Activated CD8-positive, alpha-beta T cell treated with anti-CD3 and anti-CD28 coated beads for 36 hours (primary cell): ENCODE data around the gene TRIO. TPM values are rescaled to one million over a fixed set of nuclear protein-coding genes. Genes with fewer than 3 reads are reported as not detected.

Source experiments
- ATAC-seq: fragments of 200-7000 bp; cut with Tn5 transposase; one replicate; pipeline ENCODE4 v1.10.0; 2021; ENCODE audit warnings: mild to moderate bottlenecking, moderate library complexity
- CTCF ChIA-PET: fragments of 350-600 bp; sonication (Branson Sonifier 250); formaldehyde crosslinking; loops from one replicate; lab custom pipeline; 2021; ENCODE audit warnings: antibody characterized with exemption; lab: Charles Lee
- POLR2A ChIA-PET: fragments of 350-600 bp; sonication (Branson Sonifier 250); formaldehyde crosslinking; loops from one replicate; lab custom pipeline; 2021; ENCODE audit warnings: antibody characterized with exemption; lab: Charles Lee
- DNase-seq: peaks from one replicate; pipeline ENCODE4 v3.0.0-alpha.2; 2020
- H3K27ac Mint-ChIP-seq: one replicate; pipeline ENCODE4 v1.8.0; 2021; ENCODE audit warnings: mild to moderate bottlenecking, mixed read lengths
- H3K27me3 Mint-ChIP-seq: one replicate; pipeline ENCODE4 v1.8.0; 2021; ENCODE audit warnings: mixed read lengths
- H3K36me3 Mint-ChIP-seq: one replicate; pipeline ENCODE4 v1.8.0; 2021; ENCODE audit warnings: low read depth, mixed read lengths
- H3K4me1 Mint-ChIP-seq: one replicate; pipeline ENCODE4 v1.8.0; 2021; ENCODE audit warnings: low read depth, mixed read lengths
- H3K4me3 Mint-ChIP-seq: one replicate; pipeline ENCODE4 v1.8.0; 2021; ENCODE audit warnings: mild to moderate bottlenecking, moderate library complexity, mixed read lengths
- H3K9me3 Mint-ChIP-seq: one replicate; pipeline ENCODE4 v1.8.0; 2021; ENCODE audit warnings: mixed read lengths
- intact Hi-C: fragments of 100-400 bp; cut with micrococcal nuclease; formaldehyde crosslinking; loops from one replicate; pipeline ENCODE4 v1.10.0; 2022
- total RNA-seq, 2 experiments: library from RNA; stranded (reverse); gene quantifications; one replicate each; pipeline ENCODE4 v1.2.3, GENCODE V29; 2021
- TF ChIP-seq, protein P1 (sequence below): fragments of 200-600 bp; IDR thresholded peaks from one replicate; pipeline ENCODE4 v1.8.0; 2022; ENCODE audit warnings: antibody characterized with exemption, mild to moderate bottlenecking

Gene TRIO
- total RNA-seq, 2 experiments from 2014 or later = 11.4 to 11.5 TPM

DNA sequence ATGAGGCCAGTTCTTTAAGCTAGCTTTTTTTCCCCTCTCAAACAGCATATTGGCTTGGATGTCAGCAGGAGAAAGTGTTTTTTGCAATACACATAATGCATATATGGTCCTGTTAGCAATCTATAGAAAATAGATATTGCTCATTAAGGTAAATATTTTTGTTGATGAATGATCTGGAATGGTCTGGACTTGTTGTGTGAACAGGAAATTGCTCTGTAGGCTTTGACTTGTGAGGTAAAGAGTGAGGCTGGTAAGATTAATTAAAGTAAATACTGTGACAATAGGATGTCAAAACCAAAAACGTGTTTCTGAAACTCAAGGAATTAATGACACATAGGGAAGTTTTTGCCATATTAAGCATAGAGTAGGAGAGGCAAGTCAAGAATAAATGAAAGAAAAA lies 176.0 kb downstream of the TRIO start:
- Mint-ChIP-seq H3K27me3 (no peaks in the 10 kb centered on the region), H3K27ac (no peak overlapping the region), H3K36me3 (peaks cover 4% of the 10 kb centered on the region), H3K9me3 (peaks cover 4% of the 10 kb centered on the region), H3K4me3 (no peak overlapping the region), H3K4me1 (no peaks in the 10 kb centered on the region)
- ATAC-seq (no peak), DNase-seq (no peak)
- ChIA-PET CTCF (no interaction called here), POLR2A (no interaction called here)
- TF ChIP-seq, protein P1, sequence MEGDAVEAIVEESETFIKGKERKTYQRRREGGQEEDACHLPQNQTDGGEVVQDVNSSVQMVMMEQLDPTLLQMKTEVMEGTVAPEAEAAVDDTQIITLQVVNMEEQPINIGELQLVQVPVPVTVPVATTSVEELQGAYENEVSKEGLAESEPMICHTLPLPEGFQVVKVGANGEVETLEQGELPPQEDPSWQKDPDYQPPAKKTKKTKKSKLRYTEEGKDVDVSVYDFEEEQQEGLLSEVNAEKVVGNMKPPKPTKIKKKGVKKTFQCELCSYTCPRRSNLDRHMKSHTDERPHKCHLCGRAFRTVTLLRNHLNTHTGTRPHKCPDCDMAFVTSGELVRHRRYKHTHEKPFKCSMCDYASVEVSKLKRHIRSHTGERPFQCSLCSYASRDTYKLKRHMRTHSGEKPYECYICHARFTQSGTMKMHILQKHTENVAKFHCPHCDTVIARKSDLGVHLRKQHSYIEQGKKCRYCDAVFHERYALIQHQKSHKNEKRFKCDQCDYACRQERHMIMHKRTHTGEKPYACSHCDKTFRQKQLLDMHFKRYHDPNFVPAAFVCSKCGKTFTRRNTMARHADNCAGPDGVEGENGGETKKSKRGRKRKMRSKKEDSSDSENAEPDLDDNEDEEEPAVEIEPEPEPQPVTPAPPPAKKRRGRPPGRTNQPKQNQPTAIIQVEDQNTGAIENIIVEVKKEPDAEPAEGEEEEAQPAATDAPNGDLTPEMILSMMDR = no peak
- intact Hi-C loops = no loop called here

DNA sequence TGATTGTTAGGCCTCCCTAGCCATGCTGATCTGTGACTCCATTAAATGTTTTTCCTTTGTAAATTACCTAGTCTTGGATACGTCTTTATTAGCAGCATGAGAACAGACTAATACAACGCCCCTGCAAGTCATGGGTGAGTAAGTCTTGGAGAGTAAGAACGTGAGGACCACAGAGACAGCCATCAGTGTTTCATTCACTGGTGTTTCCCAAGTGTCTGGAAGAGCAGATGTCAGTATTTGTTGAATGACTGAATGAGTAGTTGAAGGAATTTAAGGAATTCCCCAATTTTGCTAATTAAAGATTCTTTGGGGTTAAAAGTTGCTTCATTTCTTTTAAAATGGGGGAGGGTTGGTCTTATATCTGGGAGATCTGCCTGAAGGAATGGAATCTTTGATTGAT lies 178.8 kb downstream of the TRIO start:
- ATAC-seq (no peak), DNase-seq (no peak)
- no peaks in the 10 kb centered on the region for H3K27me3 Mint-ChIP-seq
- intact Hi-C loops = no loop called here
- ChIA-PET CTCF (no interaction called here), POLR2A (no interaction called here)
- no peaks in the 10 kb centered on the region for H3K4me1 Mint-ChIP-seq
- no peak overlapping the region for H3K27ac Mint-ChIP-seq
- peaks cover 4% of the 10 kb centered on the region for H3K36me3 Mint-ChIP-seq
- TF ChIP-seq, protein P1 = no peak
- H3K9me3 Mint-ChIP-seq = peaks cover 4% of the 10 kb centered on the region
- H3K4me3 Mint-ChIP-seq = no peak overlapping the region

DNA sequence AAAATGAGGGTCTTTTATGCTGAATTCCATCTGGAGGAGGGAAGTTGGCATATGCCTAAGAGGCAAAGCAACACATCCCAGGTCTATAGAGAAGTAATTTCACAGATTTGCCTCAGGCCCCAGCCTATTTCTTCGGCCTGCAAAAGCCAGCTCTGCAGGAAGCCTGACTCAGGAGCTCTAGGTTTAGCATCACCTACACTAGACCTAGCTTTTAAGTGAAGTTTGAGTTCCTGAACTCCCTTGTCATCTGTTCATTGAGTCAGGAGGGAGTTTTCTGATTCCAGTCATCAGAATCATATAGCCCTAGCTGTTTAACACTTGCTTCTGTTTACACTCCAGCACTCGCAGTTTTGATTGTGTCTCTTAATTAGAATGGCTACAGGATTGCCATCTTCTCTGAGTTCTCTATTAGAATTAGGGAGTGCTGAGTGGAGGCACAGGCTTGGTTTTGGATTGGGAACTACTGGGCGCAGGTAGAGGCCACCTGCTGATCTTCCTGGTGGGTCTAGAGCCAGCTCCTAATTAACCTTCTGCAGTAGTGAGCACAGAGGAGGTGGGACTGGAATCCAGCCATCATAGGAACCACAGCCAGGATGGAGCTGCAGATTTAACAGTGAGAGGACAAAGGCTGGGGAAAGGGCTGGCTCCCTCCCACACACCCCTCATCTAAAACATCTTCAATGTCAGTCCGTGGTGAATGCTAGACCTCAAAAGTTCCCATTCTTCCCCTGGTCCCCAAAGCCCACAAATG lies 179.5 kb downstream of the TRIO start:
- TF ChIP-seq, protein P1 = no peak
- ChIA-PET CTCF (interaction anchor here (1.0 to 3.1 kb wide), 4 partner anchors 42 to 326 kb away, joined by 3 to 9 read pairs (median 4); no protein-coding TSS in a partner anchor), POLR2A (no interaction called here)
- H3K36me3 Mint-ChIP-seq = peaks cover 4% of the 10 kb centered on the region
- H3K4me3 Mint-ChIP-seq = no peak overlapping the region
- intact Hi-C loops = no loop called here
- H3K9me3 Mint-ChIP-seq = peaks cover 4% of the 10 kb centered on the region
- ATAC-seq (no peak), DNase-seq (no peak)
- H3K27ac Mint-ChIP-seq = no peak overlapping the region
- H3K27me3 Mint-ChIP-seq = no peaks in the 10 kb centered on the region
- no peaks in the 10 kb centered on the region for H3K4me1 Mint-ChIP-seq

DNA sequence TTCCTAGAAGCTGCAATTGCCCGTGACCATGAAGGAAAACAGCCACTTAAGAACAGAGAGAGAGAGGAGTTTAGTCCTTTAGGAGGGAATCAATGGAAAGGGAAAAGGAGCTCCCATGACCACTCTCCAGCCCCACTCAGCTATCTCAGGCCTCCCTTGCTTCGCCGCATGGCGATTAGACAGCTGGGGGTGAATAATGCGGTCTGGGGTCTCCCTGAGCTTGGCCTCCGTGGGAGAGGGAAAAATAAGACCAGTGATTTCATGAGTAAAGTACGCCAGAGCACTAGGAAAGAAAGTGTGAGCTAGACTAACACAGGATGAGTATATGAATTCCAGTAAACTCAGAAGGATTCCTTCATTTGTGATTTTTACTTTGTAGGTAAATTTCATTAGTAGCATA lies 180.3 kb downstream of the TRIO start:
- Mint-ChIP-seq H3K9me3 (peaks cover 4% of the 10 kb centered on the region), H3K27me3 (no peaks in the 10 kb centered on the region), H3K4me1 (no peaks in the 10 kb centered on the region), H3K4me3 (no peak overlapping the region), H3K36me3 (peaks cover 4% of the 10 kb centered on the region), H3K27ac (no peak overlapping the region)
- ChIA-PET CTCF (interaction anchor here (1.0 to 3.1 kb wide), 5 partner anchors 28 to 326 kb away, joined by 3 to 9 read pairs (median 4); no protein-coding TSS in a partner anchor), POLR2A (no interaction called here)
- intact Hi-C loops = no loop called here
- no peak for ATAC-seq
- TF ChIP-seq, protein P1 = no peak
- DNase-seq = no peak

DNA sequence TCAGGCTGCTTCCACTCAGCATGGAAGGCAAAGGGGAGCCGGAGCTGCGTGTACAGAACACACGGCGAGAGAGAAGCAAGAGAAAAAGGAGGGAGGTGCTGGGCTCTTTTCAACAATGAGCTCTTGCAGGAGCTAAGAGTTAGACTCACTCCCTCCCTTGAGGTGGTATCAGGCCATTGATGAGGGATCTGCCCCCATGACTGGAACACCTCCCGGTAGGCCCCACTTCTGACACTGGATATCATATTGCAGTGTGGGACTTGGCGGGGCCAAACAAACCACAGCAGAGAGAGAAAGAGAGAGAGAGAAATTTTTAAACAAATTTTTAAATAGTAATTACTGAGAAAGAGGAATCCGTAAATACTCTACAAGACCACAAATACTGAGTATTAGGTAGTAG lies 182.2 kb downstream of the TRIO start:
- Mint-ChIP-seq H3K27me3 (no peaks in the 10 kb centered on the region), H3K4me1 (no peaks in the 10 kb centered on the region), H3K9me3 (peaks cover 4% of the 10 kb centered on the region), H3K27ac (no peak overlapping the region), H3K4me3 (no peak overlapping the region), H3K36me3 (peaks cover 4% of the 10 kb centered on the region)
- POLR2A ChIA-PET = no interaction called here
- no peak for ATAC-seq
- CTCF ChIA-PET = interaction anchor here (0.8 to 3.1 kb wide), 2 partner anchors 55 to 323 kb away, joined by 3 to 9 read pairs; no protein-coding TSS in a partner anchor
- intact Hi-C loops = no loop called here
- TF ChIP-seq, protein P1 = no peak
- no peak for DNase-seq
